Mammary epithelial cell (primary cell): ENCODE data around the gene ZNF444.

Experiments used
- EZH2 ChIP-seq: IDR thresholded peaks from 2 replicates; pipeline ENCODE4 v1.6.1; 2012; ENCODE audit warnings: low read length, inconsistent platforms, borderline replicate concordance
- TF ChIP-seq, protein P1 (sequence below), 2 donors: IDR thresholded peaks in 1 of 2; conservative IDR thresholded peaks in 1 of 2; 2 replicates each; pipeline ENCODE4 v1.5.1; 2011 to 2012; ENCODE audit warnings: inconsistent platforms in 2 of 2, low read length in 2 of 2, mild to moderate bottlenecking in 2 of 2, control low read depth in 1 of 2, low read depth in 1 of 2; ENCODE audit not compliant: insufficient read depth in 1 of 2; ENCODE audit errors: extremely low read depth in 1 of 2

- TF ChIP-seq, protein P1, sequence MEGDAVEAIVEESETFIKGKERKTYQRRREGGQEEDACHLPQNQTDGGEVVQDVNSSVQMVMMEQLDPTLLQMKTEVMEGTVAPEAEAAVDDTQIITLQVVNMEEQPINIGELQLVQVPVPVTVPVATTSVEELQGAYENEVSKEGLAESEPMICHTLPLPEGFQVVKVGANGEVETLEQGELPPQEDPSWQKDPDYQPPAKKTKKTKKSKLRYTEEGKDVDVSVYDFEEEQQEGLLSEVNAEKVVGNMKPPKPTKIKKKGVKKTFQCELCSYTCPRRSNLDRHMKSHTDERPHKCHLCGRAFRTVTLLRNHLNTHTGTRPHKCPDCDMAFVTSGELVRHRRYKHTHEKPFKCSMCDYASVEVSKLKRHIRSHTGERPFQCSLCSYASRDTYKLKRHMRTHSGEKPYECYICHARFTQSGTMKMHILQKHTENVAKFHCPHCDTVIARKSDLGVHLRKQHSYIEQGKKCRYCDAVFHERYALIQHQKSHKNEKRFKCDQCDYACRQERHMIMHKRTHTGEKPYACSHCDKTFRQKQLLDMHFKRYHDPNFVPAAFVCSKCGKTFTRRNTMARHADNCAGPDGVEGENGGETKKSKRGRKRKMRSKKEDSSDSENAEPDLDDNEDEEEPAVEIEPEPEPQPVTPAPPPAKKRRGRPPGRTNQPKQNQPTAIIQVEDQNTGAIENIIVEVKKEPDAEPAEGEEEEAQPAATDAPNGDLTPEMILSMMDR (conservative IDR thresholded peaks at IDR 0.05 in 1 of 2, IDR thresholded peaks at IDR 0.05 in 1 of 2; ENCODE audit: extremely low read depth in 1 of 2, insufficient read depth in 1 of 2, low read depth in 1 of 2, low read length in 2 of 2), result no peak
- TF ChIP-seq EZH2, result no peak
Measured at GRCh38 chr19:56191115-56191514, 50.0 kb downstream of the ZNF444 start.
